ENCODE data around the gene TRMT10C. TPM values are rescaled to one million over a fixed set of nuclear protein-coding genes. Genes with fewer than 3 reads are reported as not detected.
"Not testable (repeated sequence)": the region's sequence is repeated elsewhere in the genome, so short reads cannot be mapped to it uniquely, and the experiment has no call there.

The TRMT10C gene
- total and polyA plus RNA-seq, 2 experiments from 2014 or later, result 37.9 to 42.0 TPM

DNA sequence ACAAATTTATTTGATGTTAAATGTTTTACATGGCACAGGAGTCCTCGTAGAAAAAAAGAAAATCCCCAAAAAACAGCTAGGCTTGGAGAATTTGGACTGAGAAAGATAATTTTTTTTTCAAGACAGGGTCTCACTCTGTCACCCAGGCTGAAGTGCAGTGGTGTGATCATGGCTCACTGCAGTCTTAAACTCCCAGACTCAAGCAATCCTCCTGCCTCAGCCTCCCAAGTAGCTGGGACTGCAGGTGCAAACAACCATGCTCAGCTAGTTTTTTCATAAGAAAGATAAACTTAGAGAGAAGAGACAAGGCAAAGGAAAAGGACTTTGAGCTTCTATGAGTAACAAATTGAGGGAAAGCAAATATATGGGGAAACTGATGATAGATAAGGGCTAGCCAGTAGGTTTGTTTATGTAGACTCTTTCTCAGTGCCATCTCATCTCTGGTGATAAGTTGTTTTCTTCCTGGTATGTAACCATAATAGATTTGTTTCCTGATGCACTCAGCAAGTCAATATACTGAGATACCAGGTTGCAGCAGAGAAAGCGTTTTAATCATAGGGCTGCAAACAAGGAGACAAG, 13.1 kb upstream of the TRMT10C start:
- Histone ChIP-seq H3K27me3 (no peaks in the 10 kb centered on the region), H3K79me2 (no peaks in the 10 kb centered on the region), H3K4me3 (no peak overlapping the region), H4K20me1 (ENCODE audit: insufficient read depth, poor library complexity, severe bottlenecking) (no peaks in the 10 kb centered on the region), H3K9me3 (ENCODE audit: low read depth) (no peaks in the 10 kb centered on the region), H2AFZ (no peak overlapping the region), H3K4me2 (no peak overlapping the region), H3K27ac (peak overlapping the region; percentile 75), H3K4me1 (ENCODE audit: insufficient read depth) (peaks cover 5% of the 10 kb centered on the region), H3K9me2 (replicated peaks; ENCODE audit: insufficient read depth) (no peaks in the 10 kb centered on the region), H3K36me3 (replicated peaks; ENCODE audit: insufficient read depth, low read depth) (no peaks in the 10 kb centered on the region)
- TF ChIP-seq EZH2phosphoT487 (IDR thresholded peaks at IDR 0.05; ENCODE audit: low read depth, severe bottlenecking, unreplicated experiment) (no peak), EZH2 (IDR thresholded peaks at IDR 0.05; ENCODE audit: borderline replicate concordance) (no peak)
- TF ChIP-seq, protein P1, sequence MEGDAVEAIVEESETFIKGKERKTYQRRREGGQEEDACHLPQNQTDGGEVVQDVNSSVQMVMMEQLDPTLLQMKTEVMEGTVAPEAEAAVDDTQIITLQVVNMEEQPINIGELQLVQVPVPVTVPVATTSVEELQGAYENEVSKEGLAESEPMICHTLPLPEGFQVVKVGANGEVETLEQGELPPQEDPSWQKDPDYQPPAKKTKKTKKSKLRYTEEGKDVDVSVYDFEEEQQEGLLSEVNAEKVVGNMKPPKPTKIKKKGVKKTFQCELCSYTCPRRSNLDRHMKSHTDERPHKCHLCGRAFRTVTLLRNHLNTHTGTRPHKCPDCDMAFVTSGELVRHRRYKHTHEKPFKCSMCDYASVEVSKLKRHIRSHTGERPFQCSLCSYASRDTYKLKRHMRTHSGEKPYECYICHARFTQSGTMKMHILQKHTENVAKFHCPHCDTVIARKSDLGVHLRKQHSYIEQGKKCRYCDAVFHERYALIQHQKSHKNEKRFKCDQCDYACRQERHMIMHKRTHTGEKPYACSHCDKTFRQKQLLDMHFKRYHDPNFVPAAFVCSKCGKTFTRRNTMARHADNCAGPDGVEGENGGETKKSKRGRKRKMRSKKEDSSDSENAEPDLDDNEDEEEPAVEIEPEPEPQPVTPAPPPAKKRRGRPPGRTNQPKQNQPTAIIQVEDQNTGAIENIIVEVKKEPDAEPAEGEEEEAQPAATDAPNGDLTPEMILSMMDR (IDR thresholded peaks at IDR 0.05; ENCODE audit: poor library complexity), result no peak
- DNase-seq (ENCODE audit: low spot score), result peak; percentile 34
- 55% methylated on average over 2 of the region's 2 CpGs for WGBS (ENCODE audit: low lambda C conversion rate, missing lambda C conversion rate)

DNA sequence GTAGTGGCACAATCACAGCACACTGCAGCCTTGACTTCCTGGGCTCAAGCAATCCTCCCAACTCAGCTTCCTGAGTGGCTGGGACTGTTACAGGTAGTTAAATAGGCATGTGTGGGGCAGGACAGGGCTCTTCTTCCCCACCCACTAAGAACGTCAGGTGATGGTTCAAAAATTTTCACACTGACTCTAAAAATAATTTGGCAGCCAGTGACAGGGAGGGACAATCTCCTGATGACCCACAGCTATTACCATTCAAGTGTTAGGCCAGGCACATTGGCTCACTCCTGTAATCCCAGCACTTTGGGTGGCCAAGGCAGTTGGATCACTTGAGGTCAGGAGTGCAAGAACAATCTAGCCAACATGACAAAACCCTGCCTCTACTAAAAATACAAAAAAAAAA, 12.2 kb upstream of the TRMT10C start:
- H2AFZ ChIP-seq, result no peak overlapping the region
- H3K27ac ChIP-seq, result peak overlapping the region; percentile 60
- no peak overlapping the region for H3K4me3 ChIP-seq
- H3K9me3 ChIP-seq (ENCODE audit: low read depth), result no peaks in the 10 kb centered on the region
- no peaks in the 10 kb centered on the region for H3K9me2 ChIP-seq (replicated peaks; ENCODE audit: insufficient read depth)
- TF ChIP-seq EZH2 (IDR thresholded peaks at IDR 0.05; ENCODE audit: borderline replicate concordance) (no peak), EZH2phosphoT487 (IDR thresholded peaks at IDR 0.05; ENCODE audit: low read depth, severe bottlenecking, unreplicated experiment) (no peak)
- TF ChIP-seq, protein P1 (IDR thresholded peaks at IDR 0.05; ENCODE audit: poor library complexity), result no peak
- H3K4me1 ChIP-seq (ENCODE audit: insufficient read depth), result peaks cover 5% of the 10 kb centered on the region
- no peaks in the 10 kb centered on the region for H3K36me3 ChIP-seq (replicated peaks; ENCODE audit: insufficient read depth, low read depth)
- H3K4me2 ChIP-seq, result no peak overlapping the region
- DNase-seq (ENCODE audit: low spot score), result no peak
- no peaks in the 10 kb centered on the region for H3K27me3 ChIP-seq
- H4K20me1 ChIP-seq (ENCODE audit: insufficient read depth, poor library complexity, severe bottlenecking), result no peaks in the 10 kb centered on the region
- H3K79me2 ChIP-seq, result no peaks in the 10 kb centered on the region
- WGBS (ENCODE audit: low lambda C conversion rate, missing lambda C conversion rate), result 76% methylated on average over 1 of the region's 1 CpG

DNA sequence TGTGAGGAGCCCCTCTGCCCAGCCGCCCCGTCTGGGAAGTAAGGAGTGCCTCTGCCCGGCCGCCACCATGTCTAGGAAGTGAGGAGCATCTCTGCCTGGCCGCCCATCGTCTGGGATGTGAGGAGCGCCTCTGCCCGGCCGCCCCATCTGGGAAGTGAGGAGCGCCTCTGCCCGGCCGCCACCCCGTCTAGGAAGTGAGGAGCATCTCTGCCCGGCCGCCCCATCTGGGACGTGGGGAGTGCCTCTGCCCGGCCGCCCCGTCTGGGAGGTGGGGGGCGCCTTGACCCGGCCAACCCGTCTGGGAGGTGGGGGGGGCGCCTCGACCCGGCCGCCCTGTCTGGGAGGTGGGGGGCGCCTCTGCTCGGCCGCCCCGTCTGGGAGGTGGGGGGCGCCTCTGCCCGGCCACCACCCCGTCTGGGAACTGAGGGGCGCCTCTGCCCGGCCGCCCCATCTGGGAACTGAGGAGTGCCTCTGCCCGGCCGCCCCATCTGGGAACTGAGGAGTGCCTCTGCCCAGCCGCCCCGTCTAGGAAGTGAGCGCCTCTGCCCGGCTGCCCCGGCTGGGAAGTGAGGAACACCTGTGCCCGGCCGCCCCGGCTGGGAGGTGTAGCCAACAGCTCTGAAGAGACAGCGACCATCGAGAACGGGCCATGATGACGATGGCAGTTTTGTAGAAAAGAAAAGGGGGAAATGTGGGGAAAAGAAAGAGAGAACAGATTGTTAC, 10.1 kb upstream of the TRMT10C start:
- not testable (repeated sequence) for H4K20me1 ChIP-seq (ENCODE audit: insufficient read depth, poor library complexity, severe bottlenecking); DNase-seq (ENCODE audit: low spot score); H3K27me3 ChIP-seq

DNA sequence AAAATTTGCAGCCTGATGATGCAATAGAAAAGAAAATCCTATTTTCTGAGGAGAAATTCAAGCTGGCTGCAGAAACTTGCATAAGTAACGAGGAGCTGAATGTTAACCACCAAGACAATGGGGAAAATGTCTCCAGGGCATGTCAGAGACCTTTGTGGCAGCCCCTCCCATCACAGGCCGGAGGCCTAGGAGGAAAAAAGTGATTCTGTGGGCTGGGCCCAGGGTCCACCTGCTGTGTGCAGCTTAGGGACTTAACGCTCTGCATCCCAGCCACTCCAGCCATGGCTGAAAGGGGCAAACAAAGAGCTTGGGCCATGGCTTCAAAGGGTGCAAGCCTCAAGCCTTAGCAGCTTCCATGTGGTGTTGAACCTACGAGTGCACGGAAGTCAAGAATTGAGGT, 8.3 kb upstream of the TRMT10C start:
- not testable (repeated sequence) for H3K9me2 ChIP-seq (replicated peaks; ENCODE audit: insufficient read depth); H3K79me2 ChIP-seq; H4K20me1 ChIP-seq (ENCODE audit: insufficient read depth, poor library complexity, severe bottlenecking); H3K27ac ChIP-seq; H3K4me1 ChIP-seq (ENCODE audit: insufficient read depth); H3K36me3 ChIP-seq (replicated peaks; ENCODE audit: insufficient read depth, low read depth); H3K9me3 ChIP-seq (ENCODE audit: low read depth); DNase-seq (ENCODE audit: low spot score); H2AFZ ChIP-seq; H3K27me3 ChIP-seq; H3K4me2 ChIP-seq; H3K4me3 ChIP-seq
- 83% methylated on average over 5 of the region's 5 CpGs for WGBS (ENCODE audit: low lambda C conversion rate, missing lambda C conversion rate)

More for the DNA sequence above, 10.1 kb upstream of the TRMT10C start:
- not testable (repeated sequence) for H3K4me1 ChIP-seq (ENCODE audit: insufficient read depth); H3K4me3 ChIP-seq; H3K4me2 ChIP-seq; H3K27ac ChIP-seq; H3K9me2 ChIP-seq (replicated peaks; ENCODE audit: insufficient read depth); H3K9me3 ChIP-seq (ENCODE audit: low read depth); H3K79me2 ChIP-seq; H3K36me3 ChIP-seq (replicated peaks; ENCODE audit: insufficient read depth, low read depth); H2AFZ ChIP-seq
- over 99% methylated on average over 22 of the region's 50 CpGs for WGBS (ENCODE audit: low lambda C conversion rate, missing lambda C conversion rate)

Data from hepatocyte (in vitro differentiated cells).